GM21723 (cell line): Measurements from ENCODE around the gene CD247.

Experiments
- ATAC-seq: cut with Tn5 transposase; IDR thresholded peaks from one replicate; pipeline ENCODE4 v1.9.1; 2021; ENCODE audit warnings: mild to moderate bottlenecking, moderate library complexity; ENCODE audit not compliant: unreplicated experiment

The CD247 gene

DNA sequence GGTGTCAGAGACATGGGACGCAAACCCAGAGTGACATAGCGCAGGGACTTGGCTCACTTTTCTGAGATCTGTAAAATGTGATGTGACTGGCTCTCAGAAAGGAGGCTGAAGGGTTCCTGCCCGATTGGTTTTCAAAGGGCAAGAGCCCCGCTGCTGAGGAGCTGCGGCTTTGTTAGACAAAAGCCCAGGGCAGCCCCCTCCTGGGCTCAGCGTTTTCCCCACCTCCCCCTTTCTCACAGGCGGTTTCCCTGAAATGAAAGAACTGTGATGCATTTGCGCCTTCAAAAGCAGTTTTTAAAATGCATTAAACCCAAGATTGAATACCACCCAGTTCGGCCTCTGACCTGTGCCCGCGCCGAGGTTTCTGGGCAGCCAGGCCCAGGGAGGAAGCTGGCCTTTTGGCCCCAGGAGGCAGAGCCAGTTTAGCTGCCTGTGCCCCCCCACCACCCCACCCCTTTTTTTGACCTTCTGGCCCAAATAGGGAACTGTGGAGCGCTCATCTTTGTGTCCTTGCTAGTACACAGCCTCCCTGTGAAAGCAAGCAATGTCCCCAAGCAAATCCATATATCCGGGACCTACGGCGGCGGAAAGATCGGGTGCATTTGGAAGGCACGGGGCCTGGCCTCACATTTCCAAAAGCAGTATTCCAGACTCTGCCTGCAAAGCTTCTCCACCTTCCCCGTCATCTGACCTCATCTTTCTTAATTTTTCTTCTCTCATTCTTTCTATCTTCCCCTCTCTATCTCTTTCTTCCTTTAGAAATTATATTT, 28.6 kb downstream of the CD247 start:
- ATAC-seq: no peak

DNA sequence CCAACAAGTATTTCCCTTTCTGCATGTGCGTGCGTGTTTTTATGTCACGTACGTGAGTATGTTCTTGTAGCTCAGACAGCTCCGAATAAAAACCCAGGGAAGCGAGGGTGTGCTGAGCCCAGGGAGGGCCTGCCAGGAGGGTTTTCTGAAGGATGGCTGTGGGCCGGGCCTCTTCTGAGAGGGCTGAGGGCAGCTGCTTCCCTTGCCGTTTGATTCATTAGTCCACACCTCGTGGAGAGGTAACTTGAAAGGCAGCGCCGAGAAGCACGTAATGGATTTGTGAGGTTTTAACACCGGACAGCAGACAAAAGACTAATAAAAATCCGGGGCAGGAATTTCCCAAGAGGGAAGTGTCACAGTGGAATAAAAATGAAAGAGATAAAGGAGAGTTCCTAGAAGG, 29.5 kb downstream of the CD247 start:
- ATAC-seq: no peak

DNA sequence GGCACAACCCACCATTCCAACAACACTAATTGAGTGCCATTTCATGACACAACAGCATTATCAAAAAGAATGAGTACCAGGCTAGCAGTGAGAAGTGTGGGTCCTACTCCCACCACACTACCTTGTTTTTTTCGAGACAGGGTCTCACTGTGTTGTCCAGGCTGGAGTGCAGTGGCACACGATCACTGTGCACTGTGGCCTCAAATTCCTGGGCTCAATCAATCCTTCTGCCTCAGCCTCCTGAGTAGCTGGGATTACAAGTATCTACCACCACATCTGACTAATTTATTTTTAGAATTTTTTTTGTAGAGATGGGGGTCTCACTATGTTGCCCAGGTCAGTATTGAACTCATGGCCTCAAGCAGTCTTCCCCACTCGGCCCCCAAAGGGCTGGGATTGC, 30.7 kb downstream of the CD247 start:
- ATAC-seq: no peak

DNA sequence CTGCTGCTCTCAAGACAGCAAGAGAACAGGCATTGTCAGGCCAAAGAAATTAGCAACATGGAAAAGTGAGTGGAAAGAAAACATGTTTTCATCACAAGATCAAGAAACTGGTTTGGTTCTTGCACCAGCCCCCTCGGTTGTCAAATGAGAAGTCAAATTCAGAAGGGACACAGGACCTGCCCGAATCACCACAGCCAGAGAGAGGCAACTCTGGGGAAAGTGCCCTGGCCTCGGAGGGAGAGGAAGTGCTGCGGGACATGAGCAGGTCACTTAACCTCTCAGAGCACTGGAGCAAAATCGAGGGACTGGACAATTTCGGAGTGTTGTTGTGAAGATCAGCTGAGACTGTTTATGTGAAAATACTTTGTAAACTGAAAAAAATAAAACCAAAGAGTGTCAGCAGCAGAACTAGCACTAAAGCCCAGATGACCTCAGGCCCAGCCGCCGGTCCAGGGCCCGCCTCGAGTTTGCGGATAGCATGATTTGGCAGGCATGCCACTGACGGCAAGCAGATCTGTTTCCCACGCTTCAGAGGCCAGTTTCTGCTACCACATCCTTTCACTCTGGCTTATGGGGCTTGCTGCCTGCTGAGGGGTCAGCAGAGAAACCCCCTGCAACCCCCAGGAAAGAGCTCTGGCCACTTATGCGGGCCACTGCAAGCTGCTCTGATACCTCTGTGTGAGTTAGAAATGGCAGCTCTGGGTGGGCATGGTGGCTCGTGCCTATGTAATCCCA, 32.1 kb downstream of the CD247 start:
- no peak for ATAC-seq

DNA sequence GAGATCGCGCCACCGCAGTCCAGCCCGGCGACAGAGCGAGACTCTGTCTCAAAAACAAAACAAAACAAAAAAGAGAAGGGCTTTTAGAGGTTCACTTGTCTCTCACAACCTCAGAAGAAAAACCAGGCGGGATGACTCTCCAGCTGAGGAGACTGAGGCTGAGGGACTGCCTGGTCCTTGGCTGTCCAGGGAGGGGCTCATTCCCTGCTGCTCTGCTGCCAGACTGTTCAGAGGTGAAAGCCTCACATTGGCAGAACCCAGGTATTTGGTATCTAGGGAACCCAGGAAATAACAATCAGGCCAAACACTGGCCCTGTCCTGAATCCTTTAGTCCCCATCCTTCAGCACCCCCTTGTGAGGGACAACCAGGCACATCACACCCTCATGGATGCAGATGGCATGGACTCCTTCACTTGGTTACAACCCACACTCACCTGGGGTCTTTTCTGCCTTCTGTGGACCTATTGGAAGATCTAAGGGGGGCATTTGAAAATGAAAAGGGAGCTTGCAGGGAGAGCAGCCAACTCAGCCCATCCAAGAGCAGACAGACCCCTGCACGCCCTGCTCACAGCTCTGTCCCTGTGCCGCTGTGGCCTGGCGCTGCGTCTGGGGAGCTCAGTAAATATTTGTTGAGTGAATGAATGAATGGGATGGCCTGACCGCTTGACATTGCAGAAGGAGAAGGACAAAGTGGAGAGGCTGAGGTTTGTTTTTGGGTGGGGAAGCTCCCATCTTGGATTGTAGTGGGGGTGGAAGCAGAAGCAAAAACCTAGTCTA, 33.4 kb downstream of the CD247 start:
- ATAC-seq: no peak

DNA sequence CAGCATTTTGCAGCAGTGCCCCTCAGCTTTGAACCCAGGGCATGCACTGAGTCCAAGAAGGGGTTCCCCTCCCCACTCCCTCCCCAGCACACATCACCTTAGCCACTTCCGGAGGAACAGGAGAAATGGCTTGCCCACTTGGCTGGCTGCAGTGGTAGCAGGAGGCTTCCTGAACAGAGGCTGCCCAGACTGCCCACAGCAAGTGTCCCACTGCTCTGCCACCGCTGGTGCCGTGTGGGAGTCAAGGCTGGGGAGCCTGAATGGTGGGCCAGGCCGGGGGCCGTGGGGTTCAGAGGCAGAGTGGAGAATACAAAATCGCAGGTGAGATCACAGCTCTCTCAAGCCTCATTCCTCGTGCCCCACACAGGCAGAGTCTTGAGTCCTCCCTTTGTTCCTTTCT, 34.5 kb downstream of the CD247 start:
- no peak for ATAC-seq

DNA sequence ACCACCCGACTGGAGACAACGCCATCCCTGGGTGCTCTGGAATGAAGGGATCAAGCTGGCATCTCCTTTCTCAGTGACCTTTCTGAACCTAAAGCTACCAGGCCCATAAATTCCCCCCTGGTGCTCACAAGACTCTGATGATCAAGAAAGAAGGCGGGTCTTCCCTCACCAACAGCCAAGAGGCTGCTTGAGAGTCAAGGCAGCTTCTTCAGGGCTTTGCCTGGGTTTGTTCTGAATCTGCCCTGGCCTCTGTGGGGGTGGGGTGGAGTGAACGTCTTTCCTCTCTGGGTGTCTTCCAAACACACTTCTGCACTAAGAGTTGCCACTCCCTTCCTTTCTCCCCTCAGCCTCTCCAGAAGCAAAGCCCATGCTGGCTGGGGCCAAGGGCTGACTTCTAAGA, 36.1 kb downstream of the CD247 start:
- no peak for ATAC-seq

DNA sequence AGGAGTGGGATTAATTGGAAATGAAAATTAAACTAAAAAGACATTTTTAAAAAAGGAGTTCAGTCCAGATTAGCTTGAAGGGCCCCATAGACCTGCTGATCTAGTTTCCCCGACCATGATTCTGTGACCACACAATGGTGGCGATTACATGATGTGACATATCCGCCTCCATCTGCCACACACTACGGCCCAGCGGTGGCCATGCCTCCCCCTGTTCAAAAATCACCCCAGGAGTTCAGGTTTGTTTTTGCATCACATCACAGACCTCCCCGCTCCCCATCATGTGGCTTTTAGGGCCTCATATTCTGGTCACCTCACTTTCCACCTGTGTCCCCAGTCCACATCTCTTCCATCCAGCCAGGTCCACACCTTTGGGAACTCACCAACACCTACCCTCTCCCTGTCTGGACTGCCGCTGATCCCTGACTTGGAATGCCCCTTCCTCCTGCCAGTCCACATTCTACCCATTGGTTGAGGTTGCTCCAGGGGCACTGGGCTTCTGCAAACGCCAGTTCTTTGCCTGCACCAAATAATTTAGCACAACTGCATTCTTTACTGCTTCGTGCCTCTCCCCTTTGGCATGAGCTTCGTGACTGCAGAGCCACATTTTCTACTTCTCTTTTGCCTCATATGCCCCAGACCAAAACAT, 38.9 kb downstream of the CD247 start:
- ATAC-seq: no peak

DNA sequence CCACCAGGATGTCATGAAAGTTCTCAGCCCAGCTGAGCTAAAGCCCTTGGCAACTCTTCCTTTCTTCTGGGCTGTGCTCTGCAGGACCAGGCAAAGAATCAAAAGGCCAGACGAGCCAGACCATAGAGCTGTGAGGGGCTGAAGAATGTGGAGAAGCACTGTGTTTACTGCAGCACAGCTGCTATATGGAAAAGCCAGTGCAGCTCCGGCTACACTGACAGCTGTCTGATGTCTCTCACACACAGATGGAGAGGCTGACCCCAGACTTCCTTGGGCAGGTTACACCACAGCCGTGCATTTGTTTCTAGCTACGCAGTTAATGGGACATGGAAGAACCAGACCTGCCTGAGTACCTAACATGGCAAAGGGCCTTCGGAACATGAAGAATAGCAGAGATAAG, 40.3 kb downstream of the CD247 start:
- no peak for ATAC-seq

DNA sequence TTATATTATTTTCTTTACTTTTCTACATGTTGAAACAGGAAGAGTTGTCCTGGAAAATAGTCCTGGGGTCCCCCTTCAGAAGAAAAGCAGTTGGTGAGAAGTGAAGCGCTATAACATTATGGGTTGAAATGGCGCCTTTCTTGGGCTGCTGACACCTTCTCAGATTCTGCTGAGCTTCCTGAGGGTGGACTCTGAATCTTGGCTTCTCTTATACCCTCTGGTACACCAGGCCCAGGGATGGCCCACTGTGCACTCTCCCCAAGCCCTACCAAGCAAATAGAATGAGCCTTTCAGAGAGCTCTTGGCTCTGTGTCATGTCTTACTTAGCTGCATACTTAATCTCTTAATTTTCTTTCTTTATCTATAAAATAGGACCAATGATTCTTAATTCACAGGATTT, 42.3 kb downstream of the CD247 start:
- ATAC-seq: no peak

DNA sequence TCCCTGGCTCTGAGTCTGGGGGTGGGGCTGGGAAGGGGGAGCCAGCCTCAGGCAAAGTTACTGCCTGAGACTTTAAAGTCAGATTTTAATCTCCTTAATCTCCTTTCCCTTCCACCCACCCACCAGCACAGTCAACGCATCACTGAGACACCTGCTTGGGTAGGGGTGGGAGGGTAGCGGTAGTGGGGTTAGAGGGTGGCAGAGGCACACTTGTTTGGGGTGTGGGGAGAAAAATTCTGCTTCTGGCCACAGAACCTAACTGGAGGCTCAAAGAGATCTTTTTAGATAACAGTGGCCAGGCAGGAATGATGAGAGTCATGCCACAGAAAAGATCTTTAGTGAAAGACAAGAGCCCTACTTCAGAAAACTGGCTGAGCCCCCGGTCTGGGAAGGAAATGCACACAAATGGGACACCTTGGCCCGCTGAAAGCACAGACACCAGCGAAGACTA, 44.1 kb downstream of the CD247 start:
- ATAC-seq: no peak

DNA sequence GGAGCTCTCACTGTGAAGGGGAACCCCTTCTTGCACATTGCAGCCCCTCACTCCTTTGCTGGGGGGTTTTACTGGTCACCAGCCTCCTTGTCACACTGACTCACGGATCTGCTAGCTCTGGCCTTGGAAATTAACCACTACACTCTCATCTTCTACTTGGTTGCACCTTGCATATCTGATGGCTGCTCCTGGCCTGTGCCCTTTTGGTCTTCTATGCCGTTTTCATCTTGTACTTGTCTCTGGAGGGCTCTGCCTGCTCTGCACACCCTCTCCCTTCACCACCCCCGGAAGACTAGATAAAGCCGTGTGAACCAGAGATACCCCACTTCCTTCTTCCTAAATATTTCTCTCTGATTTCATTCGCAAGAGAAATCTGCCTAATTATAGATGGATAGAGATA, 44.6 kb downstream of the CD247 start:
- no peak for ATAC-seq

DNA sequence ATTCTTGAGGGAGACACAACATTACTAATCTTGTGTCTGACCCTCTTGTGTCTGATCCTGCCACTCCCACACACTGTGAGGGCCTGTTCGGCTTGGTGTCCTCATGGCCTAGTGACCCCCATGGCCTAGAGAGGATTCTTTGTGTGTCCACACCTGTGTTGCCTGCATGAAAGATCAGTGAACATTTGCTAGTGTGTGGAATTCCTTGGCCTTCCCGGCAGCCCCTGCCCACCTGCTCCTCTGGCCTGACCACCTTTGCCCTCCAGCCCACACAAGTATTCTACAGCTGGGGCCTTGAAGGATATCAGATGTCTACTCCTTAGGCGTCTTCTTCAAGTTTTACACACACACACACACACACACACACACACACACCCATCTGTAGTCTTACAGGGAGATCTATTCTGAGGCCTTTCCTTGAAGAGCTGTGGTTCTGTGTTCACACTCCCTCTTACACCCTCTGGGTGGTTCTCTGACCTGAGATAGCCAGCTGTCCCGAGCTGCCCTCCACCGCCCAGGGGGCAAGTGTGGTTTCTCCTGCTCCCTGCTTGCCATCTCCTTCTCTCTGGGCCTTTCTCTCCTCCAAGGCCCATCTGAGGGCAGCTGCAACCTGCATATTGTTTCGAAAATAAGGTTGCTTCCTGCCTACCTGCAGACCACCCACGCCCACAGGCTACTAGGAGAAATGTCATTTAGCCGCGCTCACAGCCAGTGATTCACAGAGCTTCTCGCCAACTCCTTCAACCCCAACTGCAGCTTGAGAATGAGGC, 45.4 kb downstream of the CD247 start:
- no peak for ATAC-seq

DNA sequence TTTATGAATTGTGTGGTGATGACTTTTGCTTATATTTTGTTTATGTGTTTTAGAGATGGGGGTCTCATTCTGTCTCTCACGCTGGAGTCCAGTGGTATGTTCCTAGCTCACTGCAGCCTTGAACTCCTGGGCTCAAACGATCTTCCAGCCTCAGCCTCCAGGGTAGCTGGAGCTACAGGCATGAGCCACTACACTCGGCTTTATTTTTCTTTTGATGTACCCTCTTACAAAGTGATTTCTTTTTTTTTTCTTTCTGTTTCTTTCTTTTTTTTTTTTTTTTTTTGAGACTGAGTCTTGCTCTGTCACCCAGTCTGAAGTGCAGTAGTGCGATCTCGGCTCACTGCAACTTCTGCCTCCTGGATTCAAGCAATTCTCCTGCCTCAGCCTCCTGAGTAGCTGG, 46.8 kb downstream of the CD247 start:
- no peak for ATAC-seq

DNA sequence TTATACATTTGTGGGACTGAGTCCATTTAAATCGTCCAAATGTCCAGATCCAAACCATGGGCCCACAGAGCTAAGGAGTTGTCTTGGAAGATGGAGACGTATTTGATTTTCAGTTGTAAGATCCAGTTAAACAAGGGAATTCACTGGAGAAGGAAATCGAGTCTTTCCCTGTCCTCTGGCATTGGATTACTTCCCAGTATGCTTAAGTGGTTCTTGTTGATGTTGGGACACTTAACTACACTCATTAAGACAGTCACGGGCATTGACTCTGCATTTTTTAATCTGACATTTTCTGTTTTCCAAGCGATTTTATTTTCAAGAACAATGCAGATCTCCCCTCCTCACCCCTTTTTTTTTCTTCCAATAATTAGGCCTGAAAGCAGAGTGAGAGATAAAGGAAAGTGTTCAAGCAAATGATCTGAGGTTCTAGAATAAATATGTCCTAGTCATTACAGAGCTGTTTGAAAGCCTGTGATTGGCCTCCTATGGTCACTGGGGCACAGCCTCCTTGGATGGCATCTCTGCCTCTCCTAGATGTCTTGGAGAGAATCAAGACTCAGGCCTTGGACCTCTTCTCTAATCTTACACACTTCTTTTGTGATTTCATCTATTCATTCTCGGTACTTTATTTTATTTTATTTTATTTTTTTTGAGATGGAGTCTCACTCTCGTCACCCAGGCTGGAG, 48.9 kb downstream of the CD247 start:
- no peak for ATAC-seq

DNA sequence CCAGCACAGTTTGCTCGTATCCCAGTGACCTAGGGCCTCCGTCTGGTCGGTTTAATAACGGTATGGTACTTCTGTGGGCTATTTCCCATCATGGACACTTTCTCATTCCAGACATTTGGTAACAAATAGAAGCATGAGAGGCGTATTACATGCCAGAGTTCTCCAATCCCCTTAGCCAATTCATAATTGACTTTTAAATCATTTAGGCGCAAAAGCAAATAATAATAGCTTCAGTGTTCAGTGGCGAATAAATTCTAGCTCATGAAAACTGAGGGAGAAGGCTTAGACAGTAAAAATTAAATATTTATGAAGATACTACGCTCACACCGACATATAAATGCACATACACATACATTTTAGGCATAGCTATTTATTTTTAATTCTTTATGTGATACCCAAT, 50.6 kb downstream of the CD247 start:
- no peak for ATAC-seq

DNA sequence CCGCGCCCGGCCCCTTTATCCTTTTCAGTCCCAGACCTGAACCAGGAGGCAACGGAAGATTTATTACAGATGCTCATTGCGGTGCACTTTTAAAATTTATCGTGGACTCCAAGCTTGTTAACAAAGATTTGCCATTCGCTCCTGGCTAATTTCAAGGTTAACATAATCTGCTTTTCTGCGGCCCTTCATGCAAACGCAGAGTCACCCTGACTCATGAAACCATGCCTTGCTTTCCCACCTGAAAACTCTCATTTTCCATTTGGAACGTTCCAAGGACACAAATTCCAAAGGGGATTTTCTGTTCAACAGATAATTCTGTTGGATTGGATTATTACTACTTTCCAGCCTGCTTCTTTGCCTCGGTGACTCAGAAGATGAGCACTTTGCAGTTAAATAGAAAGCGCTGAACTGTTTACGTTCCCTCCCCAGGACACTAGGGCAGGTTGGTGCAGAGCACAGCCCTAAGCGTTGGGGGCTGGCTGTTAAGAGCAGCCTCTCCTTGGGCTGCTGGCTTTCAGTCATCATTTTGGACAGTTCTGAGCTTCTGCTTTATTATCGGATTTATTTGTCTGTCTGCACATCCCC, 51.1 kb downstream of the CD247 start:
- no peak for ATAC-seq

DNA sequence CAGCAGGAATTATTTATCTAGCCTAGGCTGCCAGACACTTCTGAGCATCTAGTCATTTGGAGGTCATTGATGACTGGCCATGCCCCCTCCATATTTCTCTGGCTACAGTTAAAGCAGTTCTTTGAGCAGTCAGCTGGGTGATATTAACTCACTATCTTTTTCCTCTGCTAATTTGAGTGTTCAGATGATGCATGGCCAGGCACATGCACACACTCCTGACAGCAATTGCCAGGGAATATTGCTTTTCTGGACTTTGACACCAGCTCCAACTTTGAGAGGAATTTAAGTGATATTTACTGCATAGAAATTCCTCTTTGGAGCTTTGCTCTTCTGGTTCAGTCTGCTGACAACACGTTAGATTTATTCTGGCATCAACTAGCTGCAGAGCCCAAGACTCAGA, 52.6 kb downstream of the CD247 start:
- ATAC-seq: no peak

DNA sequence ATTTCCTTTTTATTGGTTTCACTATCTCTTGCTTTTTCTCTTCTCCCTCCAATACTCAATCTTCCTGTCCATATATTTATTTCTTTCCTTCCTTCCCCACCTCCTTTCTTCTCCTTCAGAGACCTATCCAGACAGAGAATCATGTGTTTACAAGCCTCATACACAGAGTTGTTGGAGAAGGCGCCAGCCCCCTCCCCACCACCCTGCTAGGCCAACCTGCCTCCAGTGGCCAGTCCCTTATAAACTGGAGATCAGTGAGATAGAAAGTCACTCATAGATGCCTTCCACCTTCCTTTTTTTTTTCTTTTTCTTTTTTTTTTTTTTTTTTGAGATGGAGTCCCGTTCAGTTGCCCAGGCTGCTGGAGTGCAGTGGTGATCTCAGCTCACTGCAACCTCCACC, 53.3 kb downstream of the CD247 start:
- ATAC-seq: no peak
